NK-92 (cell line): ENCODE measurements around the gene NUBP1.
"Not testable (repeated sequence)": the region's sequence is repeated elsewhere in the genome, so short reads cannot be mapped to it uniquely, and the experiment has no call there.

Source experiments
- DNase-seq: peaks from one replicate; lab custom pipeline; 2025; ENCODE audit not compliant: unreplicated experiment; lab: John Stamatoyannopoulos, UW

NUBP1 gene

GRCh38 chr16:10750793-10751192 lies 7.2 kb downstream of the NUBP1 start:
- no peak for DNase-seq

DNA sequence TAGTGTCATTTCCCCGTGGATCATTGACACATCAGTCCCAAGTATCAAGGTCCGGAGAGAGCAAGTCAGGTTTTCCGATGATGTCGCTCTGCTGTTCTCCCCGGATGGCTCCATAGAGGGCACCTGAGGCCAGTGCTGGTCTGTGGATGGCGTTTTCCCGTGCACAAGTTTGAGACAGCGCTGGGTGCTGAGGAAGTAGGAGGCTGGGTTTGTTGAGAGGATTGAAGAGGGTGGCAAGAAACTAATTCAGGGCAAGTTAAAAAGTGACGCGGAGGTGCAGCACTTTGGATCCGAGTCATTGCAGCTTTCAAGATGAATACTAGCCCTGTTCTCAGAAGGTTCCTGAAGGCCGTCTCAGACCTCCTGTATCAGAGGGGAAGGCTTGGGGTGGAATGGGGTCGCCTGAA lies 7.7 kb downstream of the NUBP1 start:
- DNase-seq = no peak

- no peak for DNase-seq
Observed at GRCh38 chr16:10752843-10753523, 9.3 kb downstream of the NUBP1 start.

- DNase-seq = no peak
Observed at GRCh38 chr16:10753670-10754069, 10.0 kb downstream of the NUBP1 start.

GRCh38 chr16:10754941-10755340 lies 11.3 kb downstream of the NUBP1 start:
- DNase-seq = no peak

DNA sequence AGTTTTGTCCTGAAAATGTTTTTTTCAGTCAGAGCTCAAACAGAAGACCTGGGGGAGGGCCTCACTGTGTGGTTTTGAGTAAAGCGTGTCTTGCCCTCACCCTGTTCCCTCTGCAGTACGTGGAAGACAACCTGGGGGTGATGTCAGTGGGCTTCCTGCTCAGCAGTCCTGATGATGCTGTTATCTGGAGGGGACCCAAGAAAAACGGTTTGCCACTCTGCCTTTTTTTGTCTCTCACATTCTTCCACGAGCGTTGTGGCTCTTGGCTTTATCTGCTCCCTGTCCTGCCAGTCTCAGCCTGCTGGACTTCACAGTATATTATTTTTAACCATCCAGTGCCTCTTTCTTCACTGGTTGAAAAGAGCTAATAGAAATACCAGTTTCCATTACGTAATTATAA lies 12.9 kb downstream of the NUBP1 start:
- no peak for DNase-seq

DNA sequence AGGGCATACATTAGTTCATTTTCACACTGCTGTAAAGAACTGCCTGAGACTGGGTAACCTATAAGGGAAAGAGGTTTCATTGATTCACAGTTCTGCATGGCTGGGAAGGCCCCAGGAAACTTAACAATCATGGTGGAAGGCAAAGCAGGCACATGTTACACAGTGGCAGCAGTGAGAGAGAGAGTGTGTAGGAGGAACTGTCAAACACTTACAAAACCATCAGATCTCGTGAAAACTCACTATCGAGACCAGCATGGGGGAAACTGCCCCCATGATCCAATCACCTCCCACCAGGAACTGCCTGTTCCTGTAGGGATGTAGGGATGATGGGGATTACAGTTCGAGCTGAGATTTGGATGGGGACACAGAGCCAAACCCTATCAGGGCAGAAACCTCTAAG lies 17.2 kb downstream of the NUBP1 start:
- no peak for DNase-seq

GRCh38 chr16:10761373-10761772 lies 17.7 kb downstream of the NUBP1 start:
- DNase-seq = no peak

DNA sequence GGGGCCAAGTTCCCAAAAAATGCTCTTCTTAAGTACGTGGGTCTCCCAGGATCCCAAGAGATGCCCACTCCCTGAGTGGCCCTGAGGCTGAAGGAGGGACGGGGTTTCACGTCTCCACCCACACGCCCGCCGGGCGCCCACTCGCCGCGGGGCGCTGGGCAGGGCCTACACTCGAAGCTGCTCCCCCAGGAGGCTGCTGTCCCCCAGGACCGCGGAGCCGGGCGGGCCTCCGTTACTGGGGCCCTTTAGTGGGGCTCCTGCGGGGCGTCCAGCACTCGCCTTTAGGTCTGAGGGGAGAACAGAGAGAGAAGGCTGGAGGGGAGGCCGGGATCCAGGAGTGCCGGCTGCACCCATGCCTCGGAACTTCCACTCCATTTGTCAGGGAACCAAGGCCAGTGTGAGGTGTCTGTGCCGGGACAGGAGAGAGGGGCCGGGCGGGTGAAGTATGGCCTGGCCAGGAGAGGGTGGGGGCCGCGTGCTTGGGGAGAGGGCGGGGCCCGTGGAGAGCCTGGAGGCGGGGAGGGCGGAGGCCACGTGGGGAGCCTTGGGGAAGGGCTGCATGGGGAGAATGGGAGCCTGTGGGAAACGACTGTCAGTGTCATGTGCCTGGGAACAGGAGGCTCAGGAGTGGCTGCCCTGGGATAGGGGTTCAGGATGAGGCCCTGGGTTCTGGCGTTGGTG lies 18.8 kb downstream of the NUBP1 start:
- DNase-seq = no peak

DNA sequence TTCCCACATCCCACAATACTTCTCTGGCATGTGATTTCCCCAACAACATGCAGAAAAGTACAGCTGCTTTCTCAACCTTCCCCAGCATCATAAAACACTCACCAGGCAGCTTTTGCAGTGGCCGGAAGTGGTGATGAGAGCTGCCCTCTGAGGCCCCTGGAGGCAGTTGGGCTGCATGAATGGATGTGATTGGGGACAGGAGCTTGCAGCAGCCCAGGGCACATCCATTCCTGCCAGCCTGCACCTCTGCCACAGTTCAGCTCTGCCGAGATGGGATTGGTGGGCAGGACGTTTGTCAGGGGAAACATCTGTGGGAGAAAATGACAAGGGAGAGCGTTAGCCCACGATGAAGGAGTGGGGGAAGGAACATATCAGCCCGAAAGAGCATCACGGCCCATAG lies 19.8 kb downstream of the NUBP1 start:
- no peak for DNase-seq

DNA sequence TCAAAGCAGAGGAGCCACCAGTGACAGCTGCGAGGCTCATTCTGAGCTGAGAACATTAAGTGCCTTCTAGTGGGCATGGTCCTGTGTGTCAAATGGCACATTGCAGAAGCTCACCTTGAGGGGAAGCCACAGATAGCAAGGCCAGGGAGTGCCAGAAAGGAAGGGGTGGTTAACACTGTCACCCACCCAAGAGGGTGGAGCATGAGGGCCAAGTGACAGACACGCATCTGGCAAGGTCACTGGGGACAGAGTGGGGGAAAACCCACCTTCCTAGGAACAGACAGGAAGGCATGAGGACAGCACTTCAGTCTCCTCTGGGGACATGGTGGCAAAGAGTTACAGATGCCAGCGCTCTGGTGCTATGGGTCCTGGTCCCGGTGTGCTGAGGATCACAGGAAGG lies 22.1 kb downstream of the NUBP1 start:
- no peak for DNase-seq

DNA sequence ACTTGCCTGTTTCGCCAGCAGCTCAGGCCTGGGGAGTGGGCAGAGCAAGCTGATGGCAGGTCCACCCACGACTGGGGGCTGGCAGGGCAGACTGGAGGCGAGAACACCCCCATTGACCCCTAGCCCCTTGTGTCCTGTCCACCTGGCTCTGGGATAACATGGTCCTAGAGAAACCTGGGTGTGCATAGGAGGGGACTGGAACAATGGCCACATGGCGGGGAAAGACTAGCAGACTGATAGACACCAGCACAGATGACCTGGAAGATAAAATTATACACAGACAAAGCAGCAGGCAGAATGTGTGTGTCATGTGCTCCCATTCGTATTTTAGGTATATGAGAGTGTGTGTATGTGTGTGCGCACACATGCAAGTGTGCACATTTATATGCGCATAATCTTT lies 23.5 kb downstream of the NUBP1 start:
- no peak for DNase-seq

GRCh38 chr16:10769381-10769780 lies 25.7 kb downstream of the NUBP1 start:
- no peak for DNase-seq

DNA sequence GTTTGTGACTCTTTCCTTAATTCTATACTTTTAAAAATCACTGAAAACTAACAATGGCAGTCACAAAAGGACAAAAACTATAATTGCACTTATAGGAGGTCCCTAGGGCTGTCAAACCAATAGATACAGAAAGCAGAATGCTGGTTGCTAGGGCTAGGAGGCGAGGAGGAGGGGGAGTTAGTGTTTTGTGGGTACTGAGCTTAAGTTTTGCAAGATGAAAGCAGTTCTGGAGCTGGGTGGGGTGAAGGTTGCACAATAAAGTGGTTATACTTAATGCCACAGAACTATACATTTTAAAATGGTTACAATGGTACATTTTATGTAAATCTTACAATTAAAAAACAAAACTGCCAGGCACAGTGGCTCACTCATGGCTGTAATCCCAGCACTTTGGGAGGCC lies 27.3 kb downstream of the NUBP1 start:
- no peak for DNase-seq

- DNase-seq = no peak
Observed at GRCh38 chr16:10776280-10776679, 32.6 kb downstream of the NUBP1 start.

GRCh38 chr16:10776923-10777322 lies 33.3 kb downstream of the NUBP1 start:
- DNase-seq = not testable (repeated sequence)

DNA sequence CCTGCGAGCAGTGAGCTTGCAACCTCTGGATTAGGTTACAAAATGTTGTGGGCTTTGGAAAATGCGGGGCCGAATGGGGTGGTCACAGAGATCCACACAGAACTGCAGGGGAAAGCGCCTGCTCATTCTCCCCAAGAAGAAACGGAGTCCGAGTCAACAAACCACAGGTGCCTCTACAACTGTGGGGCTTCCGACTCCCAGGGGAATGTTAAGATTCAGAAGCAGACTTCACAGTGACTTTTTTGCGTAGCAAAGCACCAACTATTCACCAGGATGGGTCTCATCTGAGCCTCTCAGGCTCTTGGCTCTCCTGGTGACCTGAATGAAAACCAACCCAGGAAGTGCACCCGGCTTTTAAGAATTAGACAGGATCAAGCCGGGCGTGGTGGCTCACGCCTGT lies 33.7 kb downstream of the NUBP1 start:
- DNase-seq = no peak

DNA sequence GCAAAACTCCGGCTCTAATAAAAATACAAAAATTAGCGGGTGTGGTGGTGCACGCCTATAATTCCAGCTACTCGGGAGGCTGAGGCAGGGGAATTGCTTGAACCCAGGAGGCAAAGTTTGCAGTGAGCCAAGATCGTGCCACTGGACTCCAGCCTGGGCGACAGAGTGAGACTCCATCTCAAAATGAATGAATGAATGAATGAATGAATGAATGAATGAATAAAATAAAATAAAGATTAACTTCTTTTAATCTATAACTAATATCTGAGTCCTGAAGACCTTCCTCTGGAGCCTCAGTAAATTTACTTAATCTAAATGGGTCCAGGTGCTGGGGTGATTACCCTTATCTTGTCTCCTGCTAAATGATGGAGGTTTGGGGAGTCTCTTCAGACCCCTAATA lies 36.3 kb downstream of the NUBP1 start:
- not testable (repeated sequence) for DNase-seq

- DNase-seq = no peak
Observed at GRCh38 chr16:10780628-10781027, 37.0 kb downstream of the NUBP1 start.

GRCh38 chr16:10782628-10783027 lies 39.0 kb downstream of the NUBP1 start:
- no peak for DNase-seq

DNA sequence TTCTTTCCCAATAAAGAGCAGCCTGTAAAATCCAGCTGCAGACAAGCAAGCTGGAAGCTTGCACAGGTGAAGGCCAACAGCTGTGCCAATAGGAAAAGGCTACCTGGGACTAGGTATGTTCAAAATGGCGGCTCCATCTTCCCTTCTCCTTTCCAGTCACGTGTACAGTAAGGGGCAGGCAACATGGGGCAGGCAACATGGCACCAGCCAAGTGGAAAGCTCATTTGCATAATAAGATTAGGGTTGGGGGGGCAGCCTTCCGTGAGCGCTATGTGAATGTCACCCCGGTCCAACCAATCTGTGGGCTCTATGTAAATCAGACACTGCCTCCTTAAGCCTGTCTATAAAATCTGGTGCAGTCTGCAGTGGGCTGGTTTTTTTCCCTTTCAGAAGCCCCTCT lies 43.7 kb downstream of the NUBP1 start:
- no peak for DNase-seq

GRCh38 chr16:10788630-10789029 lies 45.0 kb downstream of the NUBP1 start:
- not testable (repeated sequence) for DNase-seq

DNA sequence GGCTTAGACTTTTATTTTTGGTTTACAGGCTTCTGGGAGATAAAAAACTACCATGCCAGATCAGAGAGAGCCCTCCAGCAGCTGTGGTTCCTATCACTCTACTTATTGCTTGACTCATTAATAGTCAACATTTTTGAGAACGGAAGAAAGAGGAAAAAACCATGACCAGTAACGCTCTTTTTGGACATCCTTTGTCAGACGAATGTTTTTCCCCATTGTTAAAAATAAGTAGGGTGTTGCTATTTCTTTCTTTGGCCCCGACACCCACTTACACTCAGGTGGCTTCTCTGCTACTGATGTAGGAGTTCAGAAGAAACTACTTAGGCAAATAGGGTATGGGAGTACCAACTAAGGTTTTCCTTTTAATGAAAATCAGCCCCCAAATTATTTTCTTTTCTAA lies 47.4 kb downstream of the NUBP1 start:
- no peak for DNase-seq
